Effector CD8-positive, alpha-beta T cell (primary cell): ENCODE measurements around the gene PEX11G.
A peak's percentile ranks its signal among the peaks of the same experiment; 100 is the strongest.

Source experiments
- DNase-seq: peaks from one replicate; lab custom pipeline; 2025; lab: John Stamatoyannopoulos, UW

Gene PEX11G

GRCh38 chr19:7521551-7522071 lies 32.8 kb upstream of the PEX11G start:
- DNase-seq: no peak

- DNase-seq: no peak
Observed at GRCh38 chr19:7520131-7521051, 31.6 kb upstream of the PEX11G start.

GRCh38 chr19:7519361-7520130 lies 30.7 kb upstream of the PEX11G start:
- DNase-seq: no peak

- no peak for DNase-seq
Observed at GRCh38 chr19:7516878-7517277, 28.0 kb upstream of the PEX11G start.

- no peak for DNase-seq
Observed at GRCh38 chr19:7516333-7516732, 27.5 kb upstream of the PEX11G start.

GRCh38 chr19:7515645-7516151 lies 26.9 kb upstream of the PEX11G start, which contains the start of gene ZNF358:
Gene ZNF358 (plus strand): TSS chr19:7516103. CDS start chr19:7519243, 3,140 bp downstream.
- peak; percentile 11 for DNase-seq

- no peak for DNase-seq
Observed at GRCh38 chr19:7515110-7515644, 26.3 kb upstream of the PEX11G start.

- DNase-seq: no peak
Observed at GRCh38 chr19:7513809-7514642, 25.2 kb upstream of the PEX11G start.

GRCh38 chr19:7512400-7512851 lies 23.6 kb upstream of the PEX11G start:
- DNase-seq: no peak

GRCh38 chr19:7509625-7510024 lies 20.8 kb upstream of the PEX11G start:
- no peak for DNase-seq

GRCh38 chr19:7507884-7508283 lies 19.0 kb upstream of the PEX11G start:
- no peak for DNase-seq

GRCh38 chr19:7506385-7507328 lies 17.8 kb upstream of the PEX11G start:
- peak; percentile 17 for DNase-seq

- peak; percentile 15 for DNase-seq
Observed at GRCh38 chr19:7505682-7506384, 17.0 kb upstream of the PEX11G start.

- no peak for DNase-seq
Observed at GRCh38 chr19:7505288-7505681, 16.4 kb upstream of the PEX11G start.

GRCh38 chr19:7504684-7505083 lies 15.8 kb upstream of the PEX11G start:
- DNase-seq: no peak

GRCh38 chr19:7502552-7502951 lies 13.7 kb upstream of the PEX11G start:
- no peak for DNase-seq

- no peak for DNase-seq
Observed at GRCh38 chr19:7500811-7501450, 12.1 kb upstream of the PEX11G start.

GRCh38 chr19:7497292-7497691 lies 8.5 kb upstream of the PEX11G start:
- DNase-seq: no peak
